GM18511 (cell line): Measurements from ENCODE around the gene BTBD1.

Source experiments
- ATAC-seq: cut with Tn5 transposase; IDR thresholded peaks from one replicate; pipeline ENCODE4 v1.9.1; 2021; ENCODE audit warnings: mild to moderate bottlenecking, moderate library complexity; ENCODE audit not compliant: unreplicated experiment

Gene BTBD1

DNA sequence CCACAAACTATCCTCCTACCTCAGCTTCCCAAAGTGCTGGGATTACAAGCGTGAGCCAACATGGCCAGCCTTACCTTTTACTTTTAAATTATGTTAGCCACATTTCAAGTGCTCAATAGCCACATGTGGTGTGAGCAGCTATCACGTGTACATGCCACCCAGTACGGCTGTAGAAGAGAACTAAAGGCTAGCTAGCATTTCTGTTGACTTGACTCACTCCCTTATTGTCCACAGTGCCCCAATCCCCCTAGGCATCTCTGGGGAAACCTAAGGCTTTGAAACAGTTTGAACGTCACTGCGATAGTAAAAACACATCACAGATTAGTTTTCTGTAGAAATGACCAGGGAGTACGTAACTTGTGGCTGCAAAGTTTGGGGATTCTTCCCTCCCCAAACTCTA lies 67.6 kb downstream of the BTBD1 start:
- no peak for ATAC-seq

DNA sequence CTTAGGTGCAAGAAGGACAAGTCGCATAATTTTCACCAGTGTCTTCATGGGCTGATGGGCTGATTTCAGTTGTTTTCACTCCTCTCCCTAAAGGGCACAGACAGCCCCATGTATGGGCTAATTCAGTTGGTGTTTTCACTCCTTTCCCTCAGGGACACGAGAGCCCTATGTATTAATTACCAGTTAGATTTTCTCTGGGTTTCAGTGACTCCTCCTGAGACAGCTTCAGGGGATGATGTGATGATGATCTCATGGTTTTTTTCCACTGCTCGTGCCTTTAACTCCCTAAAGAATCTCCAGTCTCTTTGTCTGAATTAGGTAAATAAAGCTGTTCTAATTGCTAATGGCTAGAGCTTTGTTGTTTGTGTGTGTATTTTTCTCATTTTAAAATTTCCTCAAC lies 71.1 kb downstream of the BTBD1 start:
- no peak for ATAC-seq

DNA sequence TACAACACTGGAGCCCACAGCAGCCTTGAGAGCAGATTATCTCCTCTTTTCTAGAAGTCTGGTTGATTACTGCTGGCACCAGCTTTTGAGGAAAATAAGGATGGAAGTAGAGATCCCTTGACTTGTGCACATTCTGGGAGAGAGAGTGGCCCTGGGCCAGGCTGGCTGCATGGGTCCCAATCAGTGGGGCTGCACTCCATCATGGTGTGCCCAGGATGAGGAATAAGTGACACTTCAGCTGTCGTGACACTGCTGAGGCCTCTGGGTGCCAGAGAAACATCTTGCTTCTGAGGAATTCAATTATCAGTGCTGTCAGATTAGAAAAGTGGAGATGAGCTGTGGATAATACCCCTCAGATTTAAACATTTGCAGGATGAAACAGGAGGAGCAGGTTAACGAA lies 72.0 kb downstream of the BTBD1 start:
- no peak for ATAC-seq

DNA sequence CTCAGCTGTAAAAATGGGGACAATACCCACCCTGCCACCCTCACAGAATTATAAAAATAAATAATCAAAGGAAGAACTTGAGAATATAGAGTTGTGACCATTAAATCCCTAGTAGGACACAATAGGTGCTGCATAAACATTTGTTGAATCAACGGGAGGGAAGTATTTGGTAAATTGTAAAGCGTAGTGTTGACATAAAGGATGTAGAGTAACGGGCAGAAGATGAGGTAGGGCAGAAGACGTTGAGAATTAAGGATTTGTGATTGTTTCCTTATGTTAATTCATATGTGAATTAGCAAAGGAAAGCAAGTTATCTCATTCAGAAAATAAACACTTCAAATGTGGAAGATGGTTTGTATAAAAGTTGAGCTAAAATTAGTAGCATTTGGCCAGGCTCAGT lies 73.9 kb downstream of the BTBD1 start:
- ATAC-seq, result no peak

DNA sequence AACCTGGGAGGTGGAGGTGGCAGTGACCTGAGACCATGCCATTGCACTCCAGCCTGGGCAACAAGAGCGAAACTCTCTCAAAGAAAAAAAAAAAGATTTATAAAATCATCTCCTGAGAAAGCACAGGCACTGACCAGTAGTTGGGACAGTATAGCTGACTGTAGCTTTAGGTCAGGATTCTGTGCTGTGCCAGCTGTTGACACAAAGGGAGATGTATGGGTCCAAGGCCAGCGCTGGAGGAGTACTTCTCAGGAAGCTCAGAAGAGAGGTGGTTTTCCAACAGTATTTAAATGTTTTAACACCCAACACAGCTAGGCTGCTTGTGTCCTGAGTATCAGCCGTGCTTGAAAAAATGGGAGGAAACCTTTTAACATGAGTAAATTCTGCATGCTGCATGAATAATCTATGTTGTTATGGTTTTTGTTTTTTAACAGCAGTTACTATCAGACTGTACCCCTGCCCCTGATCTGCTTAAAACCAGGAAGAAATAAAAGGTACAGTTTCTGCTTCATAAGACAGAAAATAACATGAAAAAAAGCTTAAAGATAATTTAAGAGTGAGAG lies 74.5 kb downstream of the BTBD1 start:
- no peak for ATAC-seq

DNA sequence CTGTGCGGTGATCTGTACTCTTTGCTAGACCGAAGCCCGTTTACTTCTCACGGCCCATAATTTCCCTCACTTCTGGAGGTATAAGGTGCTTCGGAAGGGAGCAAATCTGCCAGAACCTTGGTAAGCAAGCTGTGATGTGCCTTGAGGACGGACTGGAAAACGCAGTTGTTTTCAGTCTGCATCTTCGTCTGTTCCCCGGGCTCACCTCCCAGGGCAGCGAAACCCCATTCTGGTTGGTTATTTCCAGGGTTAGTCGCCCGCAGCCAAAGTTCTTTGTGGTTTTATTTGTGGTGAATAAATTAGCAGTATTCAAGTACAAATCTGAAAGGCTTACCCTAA lies 80.6 kb downstream of the BTBD1 start:
- peak; percentile 16 for ATAC-seq

GRCh38 chr15:82985688-82986441 lies 81.2 kb downstream of the BTBD1 start, which contains the start of gene RAMAC:
RAMAC (plus strand) TSS chr15:82986210; CDS start chr15:82989019, 2,809 bp downstream.
- peak; percentile 96 for ATAC-seq

- ATAC-seq, result no peak
Observed at GRCh38 chr15:82980981-82981380, 86.1 kb downstream of the BTBD1 start.

- no peak for ATAC-seq
Observed at GRCh38 chr15:82979726-82980125, 87.3 kb downstream of the BTBD1 start.

- ATAC-seq, result no peak
Observed at GRCh38 chr15:82978438-82978837, 88.6 kb downstream of the BTBD1 start.

DNA sequence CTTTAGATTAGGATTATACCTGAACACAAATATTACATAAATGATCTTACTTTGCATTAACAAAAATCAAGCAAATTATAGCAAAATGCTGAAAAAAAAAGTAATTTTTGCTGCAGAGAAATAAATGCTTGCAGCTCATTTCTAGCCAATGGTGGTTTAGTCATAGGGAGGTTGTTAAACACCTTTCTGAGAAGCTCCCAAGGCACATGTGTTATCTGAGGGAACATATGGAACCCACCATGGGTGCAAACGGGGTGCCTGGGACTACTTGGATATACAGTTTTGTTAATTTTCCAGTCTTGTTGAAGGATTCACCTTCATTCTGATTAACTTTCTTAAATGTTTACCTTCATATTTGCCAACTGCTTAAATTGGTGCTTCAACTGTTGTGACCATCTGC lies 90.0 kb downstream of the BTBD1 start:
- ATAC-seq, result no peak

- no peak for ATAC-seq
Observed at GRCh38 chr15:82972990-82973389, 94.1 kb downstream of the BTBD1 start.

DNA sequence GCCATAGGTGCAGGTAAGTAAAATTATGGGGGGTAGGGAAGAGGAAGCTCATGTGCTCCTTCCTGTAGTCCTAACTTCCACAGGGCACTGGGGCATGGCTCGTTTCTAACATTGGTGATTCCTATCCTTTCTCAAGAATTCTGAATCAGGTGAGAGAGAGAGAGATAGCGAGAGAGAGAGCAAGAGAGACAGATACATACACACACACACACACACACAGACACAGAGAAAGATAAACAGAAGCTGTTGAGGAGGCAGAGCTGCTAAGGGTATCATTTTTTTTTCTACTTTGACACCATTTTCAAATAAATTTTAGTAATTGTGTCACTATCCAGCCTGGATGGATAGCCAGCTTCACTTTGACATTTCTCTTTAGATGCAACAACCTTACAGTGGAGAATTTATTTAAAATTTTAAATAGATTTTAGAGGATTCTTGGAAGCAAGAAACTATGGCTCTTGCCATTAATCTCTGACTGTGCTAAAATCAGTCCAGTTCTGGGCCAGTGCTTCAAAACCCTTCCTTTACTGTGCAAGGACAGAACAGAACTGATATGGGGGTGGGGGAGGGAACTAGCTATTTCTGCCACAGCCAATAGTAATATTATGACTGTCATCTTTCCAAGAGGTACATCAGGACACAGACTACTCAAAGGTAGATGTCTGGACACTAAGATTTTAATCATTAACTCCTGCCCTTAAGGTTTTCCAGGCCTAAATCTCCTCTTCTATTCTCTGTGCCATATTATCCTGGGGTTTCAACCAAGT lies 95.7 kb downstream of the BTBD1 start:
- ATAC-seq, result no peak

DNA sequence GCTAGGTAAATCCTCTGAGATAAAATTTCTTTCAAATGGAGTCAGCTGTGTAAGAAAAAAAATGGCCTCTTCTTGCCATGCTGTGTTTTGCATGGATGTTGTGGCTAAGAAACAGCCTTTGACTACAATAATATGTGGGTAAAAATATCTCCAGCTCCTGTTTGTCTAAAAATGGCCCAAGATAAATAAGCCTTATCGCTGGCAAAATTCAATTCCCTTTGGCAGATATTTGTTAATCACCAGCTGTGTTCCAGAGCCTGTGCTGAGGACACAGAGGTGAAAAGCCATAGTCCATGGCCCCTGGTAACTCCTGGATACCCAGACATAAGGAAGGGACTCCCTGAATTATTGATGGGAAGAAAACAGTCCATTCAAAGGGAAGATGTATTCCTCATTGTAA lies 96.4 kb downstream of the BTBD1 start:
- no peak for ATAC-seq

GRCh38 chr15:82970078-82970686 lies 96.9 kb downstream of the BTBD1 start:
- no peak for ATAC-seq

DNA sequence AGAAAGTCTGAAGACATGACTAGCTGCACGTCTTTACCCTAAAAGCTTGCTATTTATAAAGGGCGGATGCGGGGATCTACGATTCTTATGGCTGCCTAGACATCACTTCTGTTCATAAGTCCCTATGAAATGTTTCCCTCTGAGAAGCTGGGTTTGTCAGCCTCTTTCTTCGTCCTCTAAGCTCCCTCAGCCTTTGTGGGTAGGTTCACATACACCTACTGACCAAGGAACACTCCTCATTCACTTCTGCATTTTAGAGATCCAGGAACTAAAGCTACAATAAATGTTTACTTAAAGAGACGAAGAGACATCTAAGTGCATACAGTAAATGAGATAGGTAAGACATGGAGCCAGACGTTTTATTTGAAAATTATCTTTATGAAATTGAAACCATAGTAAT lies 97.7 kb downstream of the BTBD1 start:
- no peak for ATAC-seq

- no peak for ATAC-seq
Observed at GRCh38 chr15:82968066-82968465, 99.0 kb downstream of the BTBD1 start.

DNA sequence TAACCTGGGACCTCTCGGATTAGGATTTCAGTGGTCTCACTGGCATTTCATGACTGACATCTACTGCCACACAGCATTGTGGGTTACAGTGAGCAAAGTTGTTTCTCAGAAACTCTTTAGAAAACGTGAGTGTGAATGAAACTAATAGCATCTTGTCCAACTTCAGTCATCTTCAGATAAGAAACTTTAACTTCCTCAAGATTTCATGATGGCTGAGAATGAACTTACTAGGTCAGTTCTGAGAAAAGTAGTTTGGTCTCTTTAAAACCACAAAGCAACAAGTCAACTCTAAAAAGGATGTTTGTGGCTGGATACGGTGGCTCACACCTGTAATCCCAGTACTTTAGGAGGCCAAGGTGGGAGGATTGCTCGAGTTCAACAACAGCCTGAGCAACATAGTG lies 100.4 kb downstream of the BTBD1 start:
- ATAC-seq, result peak; percentile 96
